A204.1 (cell line): ENCODE measurements around the gene TPK1.

Experiments used
- FAIRE-seq: peaks from 2 replicates; lab custom pipeline; 2012; peaks lifted over from hg19 to GRCh38; lab: Jason Lieb, UNC

TPK1 gene

GRCh38 chr7:144528536-144529045 is 307.3 kb downstream of the TPK1 start:
- FAIRE-seq, result no peak

GRCh38 chr7:144527051-144527471 is 308.8 kb downstream of the TPK1 start:
- no peak for FAIRE-seq

DNA sequence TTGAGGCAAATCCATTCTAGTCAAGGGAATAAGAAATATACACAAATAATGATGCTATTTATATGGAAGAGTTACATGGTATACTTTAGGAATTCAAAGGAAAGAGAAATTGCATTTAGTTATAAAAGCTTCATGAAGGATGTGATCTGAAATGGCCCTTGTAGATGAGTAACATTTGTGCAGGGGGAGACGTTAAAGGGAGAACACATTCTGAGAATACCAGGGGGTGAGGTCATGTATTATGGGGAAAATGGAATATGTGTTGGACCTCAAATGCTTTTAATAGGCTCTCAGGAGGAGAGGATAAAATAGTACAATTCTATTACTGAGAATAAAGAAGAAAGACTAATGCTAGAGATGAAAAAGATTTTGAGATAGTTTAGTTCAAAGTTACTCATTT is 309.9 kb downstream of the TPK1 start:
- no peak for FAIRE-seq

- no peak for FAIRE-seq
Measured at GRCh38 chr7:144524271-144524670, 311.6 kb downstream of the TPK1 start.

DNA sequence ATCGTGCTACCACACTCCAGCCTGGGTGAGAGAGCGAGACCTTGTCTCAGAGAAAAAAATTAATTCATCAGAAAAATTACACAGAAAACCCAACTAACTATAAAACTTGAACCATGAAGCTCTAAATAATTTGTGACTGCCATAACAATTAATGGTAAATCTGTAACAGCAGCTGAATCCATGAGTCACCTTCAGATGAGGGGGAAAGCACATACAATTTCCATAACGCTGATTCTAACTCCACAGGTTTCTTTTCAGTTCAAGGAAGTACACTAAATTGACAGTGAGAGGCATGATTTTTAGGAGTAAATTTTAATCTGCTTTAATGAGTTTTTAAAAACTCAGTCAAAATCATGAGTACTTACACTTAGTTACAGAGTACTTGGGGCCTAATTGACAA is 312.2 kb downstream of the TPK1 start:
- no peak for FAIRE-seq

- no peak for FAIRE-seq
Measured at GRCh38 chr7:144519925-144520324, 315.9 kb downstream of the TPK1 start.

DNA sequence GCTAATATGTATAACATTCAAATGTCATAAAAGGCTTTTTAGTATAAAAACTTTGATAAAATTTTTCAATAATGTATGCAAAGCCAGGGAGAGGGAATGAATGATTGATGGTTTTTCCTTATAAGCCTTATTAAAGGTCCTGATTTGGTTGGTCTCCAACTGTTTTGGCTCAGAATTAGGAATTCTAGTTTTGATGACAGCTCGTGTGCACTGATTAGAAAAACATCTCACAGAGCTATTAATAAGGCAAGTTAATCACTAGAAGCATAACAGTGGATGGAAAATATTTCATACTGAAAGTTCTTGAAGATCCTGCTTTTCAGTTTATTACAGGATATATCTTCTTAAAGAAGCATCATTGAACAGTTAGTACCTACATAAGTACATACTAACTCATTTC is 317.5 kb downstream of the TPK1 start:
- FAIRE-seq, result no peak

DNA sequence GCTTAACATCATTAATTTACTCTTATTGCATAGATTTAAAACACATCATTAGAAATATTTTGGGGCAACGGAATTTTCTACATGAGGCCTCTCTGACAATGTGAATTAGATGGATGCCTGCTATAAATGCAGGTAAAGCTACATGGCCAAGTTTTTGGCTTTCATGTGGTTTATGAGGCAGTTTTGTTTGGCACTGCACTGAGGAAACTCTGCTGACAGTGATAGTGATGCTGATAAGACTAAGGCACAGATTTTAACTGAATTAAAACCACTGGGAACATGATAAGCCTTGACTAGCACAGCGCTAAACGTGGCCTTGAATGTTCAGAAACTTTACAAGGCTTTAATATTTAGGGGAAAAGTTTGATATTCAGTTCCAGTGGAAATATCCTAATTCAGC is 318.1 kb downstream of the TPK1 start:
- FAIRE-seq, result no peak

GRCh38 chr7:144516729-144517525 is 318.9 kb downstream of the TPK1 start:
- no peak for FAIRE-seq

- FAIRE-seq, result peak; percentile 39
Measured at GRCh38 chr7:144513334-144513733, 322.5 kb downstream of the TPK1 start.

DNA sequence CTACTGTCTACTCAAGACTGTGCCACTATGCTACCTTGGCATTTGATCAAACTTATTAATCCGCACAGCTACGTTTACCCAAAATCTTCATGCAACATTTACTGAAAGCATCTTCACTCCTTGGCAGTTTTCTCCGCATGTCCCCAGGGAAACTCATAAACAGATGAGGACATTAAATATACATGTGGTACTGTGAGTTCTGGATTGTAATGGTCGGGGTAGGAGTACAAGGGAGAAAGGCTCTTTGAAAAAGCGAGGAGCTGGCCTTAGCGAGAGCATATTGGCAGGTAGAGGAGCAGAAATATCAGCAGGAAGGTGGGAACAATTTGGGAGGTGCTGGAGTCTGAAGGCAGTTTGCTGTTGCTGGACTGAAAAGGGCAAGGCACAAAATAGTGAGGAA is 325.2 kb downstream of the TPK1 start:
- no peak for FAIRE-seq

DNA sequence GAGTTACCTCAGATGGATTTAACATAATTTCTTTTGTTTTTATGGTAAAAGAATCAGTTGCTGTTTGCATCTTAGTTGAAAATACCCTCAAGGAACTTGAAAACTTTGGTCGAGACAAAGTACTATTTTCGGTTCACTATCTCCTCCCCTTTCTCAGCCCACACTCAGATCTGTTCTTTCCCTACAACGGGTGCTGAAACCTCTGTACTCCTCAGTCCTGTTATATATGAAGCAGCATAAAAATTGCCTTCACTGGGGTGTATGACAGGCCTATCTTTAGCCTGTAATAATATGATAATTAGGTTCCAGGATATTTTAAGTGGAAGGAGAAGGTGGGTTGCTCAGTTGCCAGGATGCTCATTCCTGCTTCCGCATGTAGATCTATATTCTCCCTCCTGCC is 327.2 kb downstream of the TPK1 start:
- no peak for FAIRE-seq

DNA sequence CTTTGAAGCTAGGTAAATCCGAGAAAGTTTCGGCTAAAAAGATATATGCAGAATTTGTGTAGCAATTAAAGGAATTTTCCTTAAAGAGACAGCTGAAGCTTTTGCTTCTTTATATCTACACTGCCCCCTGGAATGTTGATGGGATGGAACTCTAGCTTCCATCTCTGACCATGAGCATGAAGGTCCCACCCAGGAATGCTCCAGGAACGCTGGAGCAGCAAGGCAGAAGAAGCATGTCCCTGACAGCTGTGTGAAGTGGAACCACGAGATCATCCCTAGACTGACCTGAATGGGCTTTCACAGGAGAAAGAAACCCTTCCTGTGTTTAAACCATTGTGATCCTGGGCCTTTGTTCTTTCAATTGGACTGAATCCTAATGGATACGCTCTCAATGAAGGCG is 332.6 kb downstream of the TPK1 start:
- no peak for FAIRE-seq

GRCh38 chr7:144500225-144500624 is 335.6 kb downstream of the TPK1 start:
- FAIRE-seq, result no peak

- FAIRE-seq, result no peak
Measured at GRCh38 chr7:144497282-144497681, 338.6 kb downstream of the TPK1 start.

DNA sequence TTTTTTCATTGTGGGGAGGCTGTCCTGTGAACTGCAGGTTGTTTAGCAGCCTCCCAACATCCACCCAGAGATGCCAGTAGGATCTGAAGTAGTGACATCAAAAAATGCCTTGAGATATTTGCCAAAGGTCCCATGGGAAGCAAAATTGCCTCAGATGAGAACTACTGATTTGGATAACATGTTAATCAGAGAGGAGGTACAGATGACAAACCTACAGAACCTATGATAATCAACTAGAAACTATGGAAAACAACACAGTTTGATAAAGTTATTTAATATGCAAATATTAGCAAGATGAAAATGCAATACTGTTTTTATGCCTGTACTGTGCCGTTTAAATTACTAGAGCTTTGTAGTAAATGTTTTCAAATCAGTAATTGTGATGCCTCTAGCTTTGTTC is 341.5 kb downstream of the TPK1 start:
- no peak for FAIRE-seq

DNA sequence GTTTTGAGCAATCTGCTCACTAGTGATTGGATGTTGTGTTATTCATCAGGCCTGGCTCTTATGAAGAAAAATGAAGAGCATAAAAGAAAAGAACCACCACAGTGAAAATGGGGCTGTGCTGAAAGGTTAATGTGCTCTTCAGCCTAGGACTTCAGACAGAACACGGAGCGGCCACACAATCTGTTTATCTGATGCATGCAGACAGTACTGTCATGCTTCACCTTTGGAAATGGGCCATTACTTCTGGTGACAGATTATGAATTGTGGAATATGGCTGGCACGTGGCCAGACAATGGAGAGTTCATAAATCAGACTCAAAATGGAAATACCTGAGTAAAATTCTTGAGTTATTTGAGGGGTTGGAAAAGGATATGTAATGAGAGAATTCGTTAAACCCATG is 346.3 kb downstream of the TPK1 start:
- FAIRE-seq, result no peak

GRCh38 chr7:144488977-144489376 is 346.9 kb downstream of the TPK1 start:
- FAIRE-seq, result no peak

- no peak for FAIRE-seq
Measured at GRCh38 chr7:144487901-144488300, 348.0 kb downstream of the TPK1 start.

DNA sequence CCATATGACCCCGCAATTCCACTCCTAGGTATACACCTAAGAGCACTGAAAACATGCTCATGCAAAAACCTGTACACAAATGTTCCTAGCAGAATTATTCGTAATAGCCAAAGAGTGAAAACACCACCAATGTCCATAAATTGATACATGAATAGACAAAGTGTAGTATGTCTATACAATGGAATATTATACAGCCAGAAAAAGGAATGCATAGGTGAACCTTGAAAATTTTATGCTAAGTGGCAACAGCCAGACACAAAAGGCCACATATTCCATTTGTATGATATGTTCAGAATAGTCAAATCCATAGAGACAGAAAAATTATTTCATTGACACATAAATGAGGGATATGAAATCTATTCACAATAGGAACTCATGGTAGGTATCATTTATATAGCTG is 351.4 kb downstream of the TPK1 start:
- no peak for FAIRE-seq

DNA sequence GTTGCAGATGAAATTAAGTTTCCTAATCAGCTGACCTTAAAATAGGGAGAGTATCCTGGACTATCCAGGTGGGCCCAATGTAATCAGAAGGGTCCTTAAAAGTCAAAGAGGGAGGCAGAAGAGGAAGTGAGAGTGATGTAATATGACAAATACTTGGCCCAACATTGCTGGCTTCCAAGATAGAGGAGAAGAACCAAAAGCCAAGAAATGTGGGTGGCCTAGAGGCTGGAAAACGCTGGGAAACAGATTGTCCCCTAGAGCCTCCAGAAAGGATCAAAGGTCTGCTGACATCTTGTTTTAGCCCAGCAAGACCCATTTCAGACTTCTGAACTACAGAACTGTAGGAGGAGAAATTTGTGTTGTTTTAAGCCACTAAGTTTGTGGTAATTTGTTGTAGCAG is 352.7 kb downstream of the TPK1 start:
- FAIRE-seq, result no peak

- no peak for FAIRE-seq
Measured at GRCh38 chr7:144481833-144482232, 354.0 kb downstream of the TPK1 start.

DNA sequence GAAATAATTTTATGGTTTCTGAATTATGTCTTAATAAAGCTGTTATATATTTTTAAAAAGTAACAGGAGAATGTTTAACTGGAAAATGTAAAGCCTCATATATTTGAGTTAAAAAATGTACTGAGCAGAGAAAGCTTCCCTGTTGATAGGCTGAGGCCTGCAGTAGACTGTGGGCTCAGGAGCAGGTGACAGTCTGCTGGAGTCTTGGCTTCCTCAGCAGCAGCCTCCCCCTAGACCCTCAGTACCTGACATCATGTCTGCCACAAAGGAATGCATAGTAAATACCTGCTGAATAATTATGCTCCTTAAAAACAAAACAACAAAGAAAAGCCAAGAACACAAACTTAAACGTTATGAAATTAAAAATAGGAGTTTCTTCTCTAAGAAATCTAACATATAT is 358.5 kb downstream of the TPK1 start:
- no peak for FAIRE-seq
